Endothelial cell (in vitro differentiated cells): Measurements from ENCODE around the gene RRBP1. TPM values are rescaled to one million over a fixed set of nuclear protein-coding genes. Genes with fewer than 3 reads are reported as not detected.

ENCODE experiments used
- DNase-seq: peaks from one replicate; pipeline ENCODE4 v3.0.0; 2021; ENCODE audit warnings: low spot score
- H3K27ac Mint-ChIP-seq: one replicate; pipeline ENCODE4 v1.8.0; 2021; ENCODE audit warnings: mixed read lengths, inconsistent platforms; ENCODE audit not compliant: unreplicated experiment
- H3K27me3 Mint-ChIP-seq: one replicate; pipeline ENCODE4 v1.8.0; 2021; ENCODE audit warnings: mild to moderate bottlenecking, moderate library complexity, mixed read lengths, inconsistent platforms; ENCODE audit not compliant: unreplicated experiment
- H3K36me3 Mint-ChIP-seq: one replicate; pipeline ENCODE4 v1.8.0; 2021; ENCODE audit warnings: mild to moderate bottlenecking, low read depth, mixed read lengths, inconsistent platforms; ENCODE audit not compliant: unreplicated experiment
- H3K4me1 Mint-ChIP-seq: one replicate; pipeline ENCODE4 v1.8.0; 2021; ENCODE audit warnings: mild to moderate bottlenecking, mixed read lengths, inconsistent platforms; ENCODE audit not compliant: unreplicated experiment
- H3K4me3 Mint-ChIP-seq: one replicate; pipeline ENCODE4 v1.8.0; 2021; ENCODE audit warnings: mild to moderate bottlenecking, mixed read lengths, inconsistent platforms; ENCODE audit not compliant: unreplicated experiment
- H3K9me3 Mint-ChIP-seq: one replicate; pipeline ENCODE4 v1.8.0; 2021; ENCODE audit warnings: mixed read lengths, inconsistent platforms; ENCODE audit not compliant: unreplicated experiment
- total RNA-seq: library from RNA; stranded (reverse); fragmentation: NEBNext Ultra II Directional; extraction: Animal tissue kit (Norgen Biotek cat#: 25700); gene quantifications from one replicate; pipeline ENCODE4 v1.2.1, GENCODE V29; 2021; ENCODE audit not compliant: unreplicated experiment
- TF ChIP-seq, protein P1 (sequence below): fragments of 200-600 bp; sonication (generic); IDR thresholded peaks from one replicate; pipeline ENCODE4 v1.5.0; 2021; ENCODE audit warnings: antibody characterized with exemption; ENCODE audit not compliant: unreplicated experiment

Gene RRBP1
- total RNA-seq, 1 donor from 2014 or later, result 179 TPM

GRCh38 chr20:17697171-17697570 is 15.1 kb upstream of the RRBP1 start:
- H3K36me3 Mint-ChIP-seq, result no peaks in the 10 kb centered on the region
- H3K4me3 Mint-ChIP-seq, result no peak overlapping the region

DNA sequence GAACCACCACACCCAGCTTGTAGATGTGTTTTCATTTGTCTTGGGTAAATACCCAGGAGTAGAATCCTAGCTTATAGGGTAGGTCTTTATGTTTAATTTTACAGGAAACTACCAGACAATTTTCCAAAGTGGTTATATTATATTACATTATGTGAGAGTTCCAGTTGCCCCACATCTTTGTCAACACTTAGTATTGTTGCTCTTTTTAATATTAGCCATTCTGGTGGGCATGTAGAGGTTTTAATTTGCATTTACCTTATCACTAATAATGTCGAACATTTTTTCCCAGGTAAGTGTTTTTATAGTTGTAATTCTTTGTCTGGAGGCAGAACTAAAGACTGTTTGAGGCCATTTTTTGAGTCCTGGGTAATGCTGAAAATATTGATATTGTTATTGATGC is 14.2 kb upstream of the RRBP1 start:
- no peak overlapping the region for H3K4me3 Mint-ChIP-seq
- no peaks in the 10 kb centered on the region for H3K4me1 Mint-ChIP-seq
- H3K9me3 Mint-ChIP-seq, result peaks cover 5% of the 10 kb centered on the region
- no peaks in the 10 kb centered on the region for H3K36me3 Mint-ChIP-seq
- H3K27ac Mint-ChIP-seq, result no peak overlapping the region
- TF ChIP-seq, protein P1, sequence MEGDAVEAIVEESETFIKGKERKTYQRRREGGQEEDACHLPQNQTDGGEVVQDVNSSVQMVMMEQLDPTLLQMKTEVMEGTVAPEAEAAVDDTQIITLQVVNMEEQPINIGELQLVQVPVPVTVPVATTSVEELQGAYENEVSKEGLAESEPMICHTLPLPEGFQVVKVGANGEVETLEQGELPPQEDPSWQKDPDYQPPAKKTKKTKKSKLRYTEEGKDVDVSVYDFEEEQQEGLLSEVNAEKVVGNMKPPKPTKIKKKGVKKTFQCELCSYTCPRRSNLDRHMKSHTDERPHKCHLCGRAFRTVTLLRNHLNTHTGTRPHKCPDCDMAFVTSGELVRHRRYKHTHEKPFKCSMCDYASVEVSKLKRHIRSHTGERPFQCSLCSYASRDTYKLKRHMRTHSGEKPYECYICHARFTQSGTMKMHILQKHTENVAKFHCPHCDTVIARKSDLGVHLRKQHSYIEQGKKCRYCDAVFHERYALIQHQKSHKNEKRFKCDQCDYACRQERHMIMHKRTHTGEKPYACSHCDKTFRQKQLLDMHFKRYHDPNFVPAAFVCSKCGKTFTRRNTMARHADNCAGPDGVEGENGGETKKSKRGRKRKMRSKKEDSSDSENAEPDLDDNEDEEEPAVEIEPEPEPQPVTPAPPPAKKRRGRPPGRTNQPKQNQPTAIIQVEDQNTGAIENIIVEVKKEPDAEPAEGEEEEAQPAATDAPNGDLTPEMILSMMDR, result no peak
- H3K27me3 Mint-ChIP-seq, result peaks cover 2% of the 10 kb centered on the region
- no peak for DNase-seq

More at GRCh38 chr20:17697171-17697570, 15.1 kb upstream of the RRBP1 start:
- Mint-ChIP-seq H3K27me3 (peaks cover 2% of the 10 kb centered on the region), H3K4me1 (no peaks in the 10 kb centered on the region), H3K9me3 (peaks cover 5% of the 10 kb centered on the region), H3K27ac (no peak overlapping the region)
- TF ChIP-seq, protein P1, result no peak
- DNase-seq, result no peak

DNA sequence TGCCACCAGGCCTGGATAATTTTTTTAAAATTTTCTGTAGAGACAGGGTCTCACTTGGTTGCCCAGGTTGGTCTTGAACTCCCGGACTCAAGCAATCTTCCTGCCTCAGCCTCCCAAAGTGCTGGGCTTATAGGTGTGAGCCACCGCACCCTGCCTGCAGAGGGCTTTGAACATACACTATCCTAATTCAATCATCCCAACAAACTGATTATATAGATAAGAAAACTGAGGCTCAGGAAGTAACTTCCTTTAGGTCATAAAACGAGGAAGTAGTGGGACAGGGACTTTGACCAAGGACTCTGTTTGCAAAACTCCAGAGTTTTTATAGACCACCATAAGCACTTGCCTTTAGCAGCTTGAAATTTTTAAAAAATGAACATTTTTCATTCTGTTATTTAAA is 12.7 kb upstream of the RRBP1 start:
- H3K4me3 Mint-ChIP-seq, result no peak overlapping the region

DNA sequence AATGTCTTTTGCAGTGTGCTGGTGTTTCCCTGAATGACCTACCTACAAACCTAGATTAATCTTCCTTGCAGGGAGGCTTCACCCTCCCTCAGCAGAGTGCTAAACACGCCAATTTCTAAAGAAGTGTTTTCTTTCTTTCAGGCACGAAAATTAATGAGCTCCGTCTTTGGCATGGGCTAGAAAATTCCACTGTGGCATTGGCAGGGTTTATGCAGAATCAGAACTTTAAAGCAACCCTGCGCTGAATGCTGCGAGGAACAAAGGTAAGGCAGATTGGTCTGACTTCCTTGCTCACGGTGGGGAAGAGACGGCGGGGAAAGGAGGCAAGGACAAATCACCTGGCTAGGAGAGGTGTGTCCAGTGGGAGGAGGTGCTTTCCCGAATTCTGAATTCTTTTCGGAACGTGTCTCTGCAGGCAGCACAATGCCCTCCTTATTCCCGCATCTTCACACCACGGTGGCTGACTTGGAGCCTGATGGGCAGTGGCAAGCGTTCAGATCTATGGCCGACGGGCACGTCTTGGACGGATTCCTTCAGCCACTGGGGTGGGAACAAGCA is 11.5 kb upstream of the RRBP1 start:
- DNase-seq, result no peak
- Mint-ChIP-seq H3K36me3 (no peaks in the 10 kb centered on the region), H3K4me1 (no peaks in the 10 kb centered on the region), H3K4me3 (no peak overlapping the region), H3K9me3 (peaks cover 5% of the 10 kb centered on the region), H3K27me3 (peaks cover 2% of the 10 kb centered on the region), H3K27ac (no peak overlapping the region)
- TF ChIP-seq, protein P1, result no peak

More for the DNA sequence above, 12.7 kb upstream of the RRBP1 start:
- TF ChIP-seq, protein P1, result no peak
- Mint-ChIP-seq H3K27ac (no peak overlapping the region), H3K27me3 (peaks cover 2% of the 10 kb centered on the region), H3K36me3 (no peaks in the 10 kb centered on the region), H3K4me1 (no peaks in the 10 kb centered on the region), H3K9me3 (peaks cover 5% of the 10 kb centered on the region)
- no peak for DNase-seq

GRCh38 chr20:17691758-17692157 is 9.7 kb upstream of the RRBP1 start:
- DNase-seq, result no peak
- Mint-ChIP-seq H3K9me3 (peaks cover 5% of the 10 kb centered on the region), H3K36me3 (no peaks in the 10 kb centered on the region), H3K4me1 (no peaks in the 10 kb centered on the region), H3K27me3 (peaks cover 2% of the 10 kb centered on the region), H3K27ac (no peak overlapping the region), H3K4me3 (no peak overlapping the region)
- TF ChIP-seq, protein P1, result no peak
